Measurements from ENCODE around the gene ABHD8.

Gene ABHD8

DNA sequence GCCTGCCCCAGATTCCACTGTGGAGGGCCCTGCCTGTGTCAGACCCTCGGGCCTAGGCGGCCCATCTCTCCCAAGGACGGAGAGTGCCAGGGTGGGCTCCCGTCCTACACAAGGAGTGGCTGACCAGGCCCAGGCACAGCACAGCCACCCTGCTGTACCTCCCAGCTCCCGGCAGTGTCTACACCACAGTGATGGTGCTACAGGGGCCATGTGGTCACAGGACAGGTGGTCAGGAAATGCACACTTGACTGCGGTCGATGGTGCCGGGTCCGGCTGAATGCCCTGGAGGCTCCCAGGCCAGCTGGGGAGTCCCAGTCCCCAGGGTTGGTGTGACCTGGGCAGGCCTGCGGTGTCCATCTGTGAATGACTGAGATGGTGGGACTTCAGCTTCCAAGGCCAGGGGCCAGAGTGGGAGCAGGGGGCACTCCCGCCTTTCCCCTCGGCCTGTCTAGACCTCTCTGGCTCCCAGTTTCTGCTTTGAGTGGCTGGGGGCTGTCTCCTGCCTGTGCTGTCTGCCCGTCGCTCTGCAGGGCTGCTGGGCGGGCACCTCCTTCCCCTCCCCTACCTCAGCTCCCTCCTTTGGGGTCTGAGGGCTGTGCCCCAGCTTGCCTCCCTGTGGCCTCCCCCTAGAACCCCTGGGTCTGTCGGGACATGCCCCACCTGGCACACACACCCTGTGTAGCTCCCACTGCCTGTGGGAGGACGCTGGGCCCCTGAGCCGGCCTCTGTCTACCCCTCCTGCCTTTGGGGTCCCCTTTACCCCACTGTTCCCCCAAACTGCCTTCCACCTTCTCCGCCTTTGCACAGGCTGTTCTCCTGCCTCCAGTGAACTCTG is 18.6 kb upstream of the ABHD8 start:
- no peak for DNase-seq (ENCODE audit: low spot score)

DNA sequence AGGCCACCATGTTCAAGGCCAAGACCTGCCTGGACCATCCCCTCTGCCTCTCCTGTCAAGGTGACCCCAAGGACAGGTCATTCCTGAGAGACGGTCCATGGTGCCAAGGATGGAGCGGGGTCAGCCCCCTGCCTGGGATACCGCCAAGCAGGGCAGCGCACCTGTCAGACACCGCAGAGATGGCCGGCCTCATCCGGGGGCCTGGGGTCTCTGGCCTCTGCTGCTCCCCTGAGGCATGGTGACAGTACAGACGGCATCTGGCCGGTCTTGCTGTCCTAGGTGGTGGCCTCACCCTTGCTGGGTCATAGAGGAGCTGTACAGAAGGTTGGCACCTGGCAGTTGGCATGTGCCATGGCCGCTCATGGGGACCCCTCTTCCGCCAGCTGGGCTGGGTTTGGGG is 17.2 kb upstream of the ABHD8 start:
- DNase-seq (ENCODE audit: low spot score), result no peak

DNA sequence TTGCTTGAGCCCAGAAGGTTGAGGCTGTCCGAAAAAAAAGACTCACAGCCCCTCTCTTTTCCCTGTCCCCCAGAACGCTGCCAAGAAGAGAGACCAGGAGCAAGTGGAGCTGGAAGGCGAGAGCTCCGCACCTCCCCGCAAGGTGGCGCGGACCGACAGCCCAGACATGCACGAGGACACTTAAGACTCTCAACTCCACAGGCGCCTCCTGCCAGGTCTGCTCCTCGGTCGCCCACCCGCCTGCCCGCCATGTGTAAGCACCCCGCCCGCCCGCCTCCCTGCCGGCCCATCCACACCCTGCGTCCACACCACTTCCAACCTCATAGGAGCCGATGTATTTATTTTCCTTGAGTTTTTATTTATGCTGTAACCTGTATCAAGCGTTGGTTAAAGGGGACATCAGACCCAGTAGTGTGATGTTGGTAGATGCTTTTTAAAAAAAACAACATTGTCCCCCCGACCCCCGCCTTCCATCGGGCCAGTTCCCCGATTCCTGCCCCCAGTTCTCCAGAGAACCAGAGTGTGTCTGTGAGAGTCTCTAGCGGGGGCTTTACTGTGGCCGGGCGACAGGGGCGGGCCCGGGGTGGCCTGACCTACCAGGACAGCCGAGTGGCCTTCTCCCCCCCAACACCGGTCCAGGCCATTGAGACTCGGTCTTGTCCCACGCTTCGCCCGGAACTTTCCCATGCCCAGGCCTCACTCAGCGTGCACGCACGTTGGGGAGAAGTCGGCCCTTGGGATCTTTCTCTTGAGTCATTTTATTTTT is 16.4 kb upstream of the ABHD8 start:
- DNase-seq (ENCODE audit: low spot score), result no peak

DNA sequence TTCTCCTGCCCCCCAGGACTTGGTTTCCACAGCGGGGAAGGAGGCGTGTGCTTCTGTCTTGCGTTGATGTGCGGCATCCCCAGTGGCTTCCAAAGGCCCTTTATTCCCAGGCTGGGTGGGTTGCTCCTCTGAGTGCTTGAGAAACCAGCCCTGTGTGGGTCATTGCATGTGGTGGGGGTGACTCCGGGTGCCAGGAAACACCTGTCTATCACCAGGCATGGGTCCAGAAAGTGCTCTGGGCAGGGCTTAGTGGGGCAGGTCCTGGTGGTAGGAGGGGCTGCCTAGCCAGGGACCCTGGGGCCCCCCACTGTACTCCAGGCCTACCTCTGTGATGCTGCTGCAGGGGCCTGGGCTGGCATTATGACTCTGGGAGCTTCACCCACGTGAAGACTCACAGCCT is 15.7 kb upstream of the ABHD8 start:
- DNase-seq (ENCODE audit: low spot score), result no peak

DNA sequence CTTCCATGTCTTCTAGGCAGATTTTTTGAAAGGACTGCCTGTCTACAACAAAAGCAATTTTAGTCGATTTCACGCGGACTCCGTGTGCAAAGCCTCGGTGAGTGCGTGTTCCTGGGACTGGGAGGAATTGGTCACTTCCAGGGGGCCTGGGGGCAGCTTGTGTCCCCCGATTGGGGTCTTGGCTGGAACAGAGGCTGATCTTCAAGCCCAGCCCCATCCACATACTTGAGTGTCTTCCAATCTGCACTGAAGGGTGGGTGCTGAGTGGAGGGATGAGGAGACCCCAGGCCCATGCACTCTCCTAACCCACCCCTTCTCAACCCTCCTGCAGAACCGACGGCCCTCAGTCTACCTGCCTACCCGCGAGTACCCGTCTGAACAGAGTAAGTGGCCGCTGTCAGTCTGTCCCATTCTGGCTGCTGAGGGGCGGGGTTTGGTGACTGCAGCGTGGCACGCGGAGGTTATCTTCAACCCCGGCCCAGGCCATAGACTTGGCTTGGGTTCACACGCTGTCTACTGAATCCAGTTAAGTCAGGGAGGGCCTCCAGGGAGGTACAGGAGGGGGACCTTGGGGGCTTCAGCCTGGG is 10.9 kb upstream of the ABHD8 start:
- no peak for DNase-seq (ENCODE audit: low spot score)

DNA sequence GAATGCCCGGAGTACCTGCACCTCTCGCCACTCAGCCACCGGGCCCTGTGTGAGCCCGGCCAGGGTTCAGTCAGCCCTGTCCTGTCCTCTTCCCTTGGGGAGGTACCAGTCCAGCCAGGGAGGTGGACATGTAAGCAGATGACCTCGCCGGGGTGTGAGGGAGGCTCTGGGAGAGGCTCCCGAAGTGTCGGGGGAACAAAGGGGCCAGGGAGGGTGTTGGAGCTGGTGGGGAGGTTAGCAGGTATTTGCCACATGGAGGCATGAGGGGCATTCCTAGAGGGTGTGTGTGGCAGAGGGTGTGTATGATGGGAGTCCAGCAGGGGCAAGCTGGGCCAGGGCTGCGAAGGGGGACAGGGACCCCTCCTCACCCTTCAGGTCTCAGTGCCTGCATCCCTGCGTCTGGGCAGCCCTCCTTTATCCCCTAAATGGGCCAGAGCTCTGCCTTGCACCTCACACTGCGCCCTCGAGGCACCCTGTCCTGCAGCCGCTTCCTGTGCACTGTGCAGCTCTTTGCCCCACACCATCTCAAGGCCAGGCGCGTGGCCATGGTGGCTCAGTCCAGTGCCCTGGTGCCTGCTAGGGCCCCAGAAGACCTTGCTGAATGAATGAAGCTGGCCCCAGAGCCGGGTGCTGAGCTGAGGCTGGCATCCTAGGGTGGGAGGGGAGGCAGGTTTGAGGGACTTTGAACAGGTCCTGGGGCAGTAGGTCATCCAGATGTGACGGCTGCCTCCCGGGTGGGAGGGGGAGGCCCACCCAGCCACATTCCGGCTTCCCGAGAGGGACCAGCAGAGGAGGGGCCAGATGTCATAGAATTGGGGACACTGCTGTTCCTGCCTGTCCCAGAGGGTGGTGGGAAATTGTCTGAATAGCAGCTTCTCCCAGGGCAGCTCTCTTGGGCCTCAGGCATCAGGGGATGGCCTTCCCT is 9.2 kb upstream of the ABHD8 start:
- DNase-seq (ENCODE audit: low spot score), result no peak

DNA sequence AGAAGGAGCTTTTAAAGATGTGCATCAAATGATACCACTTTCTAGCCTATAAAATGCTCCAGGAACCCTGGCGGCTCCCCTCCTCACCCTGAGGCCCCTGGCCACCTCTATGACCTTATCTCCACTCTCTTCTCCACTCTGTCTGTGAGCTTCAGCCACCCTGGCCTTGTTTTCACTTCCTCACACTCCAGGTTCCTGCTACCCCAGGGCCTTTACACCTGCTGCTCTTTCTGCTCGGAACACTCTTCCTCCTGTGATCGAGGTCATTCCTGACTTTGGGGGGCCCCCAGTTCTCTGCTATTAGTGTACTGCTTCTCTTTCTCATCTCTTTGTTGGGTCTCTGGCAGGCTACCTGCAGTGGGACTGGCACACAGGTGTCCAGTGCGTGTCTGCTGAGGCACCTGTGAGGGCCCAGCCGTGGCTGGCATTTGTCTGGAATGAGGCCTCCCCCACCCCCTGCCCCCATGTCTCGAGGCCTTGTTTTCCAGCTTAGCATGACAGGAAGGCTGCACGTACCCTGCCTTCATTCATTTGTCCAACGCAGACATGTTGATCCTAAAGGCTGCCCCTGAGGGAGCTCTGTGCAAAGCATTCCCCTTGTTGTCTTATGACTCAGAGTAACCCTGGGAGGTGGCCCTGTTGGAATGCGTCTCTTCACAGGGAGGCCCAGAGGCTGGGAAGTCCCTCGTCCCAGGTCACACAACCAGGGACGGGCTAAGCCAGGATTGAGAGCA is 8.4 kb upstream of the ABHD8 start:
- no peak for DNase-seq (ENCODE audit: low spot score)

DNA sequence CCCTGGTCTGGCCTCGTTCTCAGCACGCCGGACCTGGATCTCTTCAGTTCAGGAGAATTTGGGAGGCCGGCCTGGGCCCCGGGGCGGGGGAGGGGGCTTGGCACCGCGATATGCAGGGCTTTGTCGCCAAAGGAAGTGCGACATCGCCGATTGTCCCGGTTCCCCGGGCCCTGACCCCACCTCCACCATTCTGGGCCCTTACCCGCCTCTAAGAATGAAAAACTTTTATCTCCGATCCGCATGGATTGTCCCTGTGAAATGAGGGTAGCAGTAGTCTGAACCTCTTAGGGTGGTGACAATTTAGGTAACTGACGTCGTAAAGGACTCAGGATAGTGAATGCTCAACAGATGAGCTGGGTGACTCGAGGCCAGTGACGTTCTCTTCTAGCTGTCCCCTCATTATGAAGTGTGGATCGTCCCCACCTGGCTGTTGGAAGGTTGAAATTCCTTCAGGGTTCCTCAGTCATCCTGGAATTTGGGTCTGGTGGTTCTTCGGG is 6.8 kb upstream of the ABHD8 start:
- no peak for DNase-seq (ENCODE audit: low spot score)

DNA sequence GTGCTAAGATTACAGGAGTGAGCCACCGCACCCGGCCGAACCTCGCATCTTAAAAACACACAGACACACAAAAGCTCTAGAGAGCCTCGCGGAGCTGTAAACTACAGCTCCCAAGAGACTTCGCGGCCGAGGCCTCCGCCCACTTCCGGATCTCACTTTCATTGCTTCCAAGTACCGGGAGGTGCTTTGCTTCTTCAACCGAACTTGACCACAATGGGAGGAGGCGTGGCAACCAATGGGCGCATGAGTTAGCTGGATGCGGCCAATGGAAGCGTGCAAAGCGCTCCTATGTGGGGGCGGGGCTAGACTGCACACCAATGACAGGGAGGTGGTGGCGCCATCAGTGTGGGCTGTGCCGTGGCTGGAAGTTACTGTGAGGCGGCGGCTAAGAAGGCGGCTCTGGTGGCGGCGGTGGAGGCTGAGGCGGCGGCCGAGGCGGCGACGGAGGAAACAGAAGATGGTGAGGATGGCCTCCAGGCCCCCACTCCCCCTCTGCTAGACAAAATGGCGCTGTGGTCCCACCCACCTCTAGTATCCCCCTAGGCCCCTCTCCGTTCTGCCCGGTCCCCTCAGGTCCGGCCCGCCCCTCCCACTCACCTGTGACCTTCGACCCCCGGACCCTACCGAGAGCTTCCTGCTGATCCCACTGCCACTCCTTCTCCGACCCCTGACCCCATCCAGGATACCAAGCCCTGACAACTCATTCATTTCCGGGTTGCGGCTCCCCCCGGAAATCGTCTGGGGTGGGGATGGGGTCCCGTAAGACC is 6.2 kb upstream of the ABHD8 start, which contains the start of gene DDA1:
Gene DDA1 (plus strand): TSS at position 366 of the 767 bp plus-strand sequence. CDS start 92 bp downstream, at position 458.
- peak; percentile 99 for DNase-seq (ENCODE audit: low spot score)

DNA sequence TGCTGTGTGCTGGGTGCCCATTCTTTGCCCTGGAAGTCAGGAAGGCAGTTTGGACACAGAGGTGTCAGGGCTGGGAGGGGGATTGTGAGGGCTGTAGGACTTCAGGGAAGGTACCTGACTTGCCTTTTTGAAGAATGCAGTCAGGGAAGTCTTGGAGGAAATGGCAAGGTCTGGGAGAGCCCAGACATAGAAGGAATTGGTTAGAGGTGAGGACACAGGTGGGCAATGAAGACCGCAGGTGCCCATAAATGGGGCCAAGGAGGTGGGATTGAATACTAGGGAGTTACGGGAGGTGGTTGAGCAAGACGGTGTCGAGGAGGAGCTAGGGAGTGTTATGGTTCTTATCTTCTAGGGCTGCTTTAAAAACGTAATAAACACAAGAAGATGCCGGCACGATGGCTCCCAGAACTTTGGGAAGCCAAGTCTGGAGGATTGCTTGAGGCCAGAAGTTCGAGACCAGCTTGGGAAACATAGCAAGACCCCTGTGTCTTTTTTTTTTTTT is 4.7 kb upstream of the ABHD8 start:
- no peak for DNase-seq (ENCODE audit: low spot score)

DNA sequence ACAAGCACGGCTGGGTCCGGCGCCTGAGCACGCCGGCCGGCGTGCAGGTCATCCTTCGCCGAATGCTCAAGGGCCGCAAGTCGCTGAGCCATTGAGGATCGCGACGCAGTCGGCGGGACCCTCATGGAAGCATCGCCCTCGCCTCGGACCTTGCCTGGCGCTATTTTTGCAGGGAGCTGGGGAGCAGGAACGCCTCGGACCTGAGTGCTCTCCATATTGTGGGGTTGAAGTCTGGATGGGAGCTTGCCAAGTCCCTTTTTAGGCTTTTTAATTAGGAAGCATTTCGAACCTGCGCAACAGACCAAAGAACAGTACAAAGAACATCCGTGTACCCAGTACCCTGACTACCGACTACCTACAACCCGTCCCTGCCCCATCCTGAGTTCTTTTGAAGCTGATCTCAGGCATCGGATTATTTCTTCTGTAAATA is 3.1 kb upstream of the ABHD8 start:
- DNase-seq (ENCODE audit: low spot score), result no peak

DNA sequence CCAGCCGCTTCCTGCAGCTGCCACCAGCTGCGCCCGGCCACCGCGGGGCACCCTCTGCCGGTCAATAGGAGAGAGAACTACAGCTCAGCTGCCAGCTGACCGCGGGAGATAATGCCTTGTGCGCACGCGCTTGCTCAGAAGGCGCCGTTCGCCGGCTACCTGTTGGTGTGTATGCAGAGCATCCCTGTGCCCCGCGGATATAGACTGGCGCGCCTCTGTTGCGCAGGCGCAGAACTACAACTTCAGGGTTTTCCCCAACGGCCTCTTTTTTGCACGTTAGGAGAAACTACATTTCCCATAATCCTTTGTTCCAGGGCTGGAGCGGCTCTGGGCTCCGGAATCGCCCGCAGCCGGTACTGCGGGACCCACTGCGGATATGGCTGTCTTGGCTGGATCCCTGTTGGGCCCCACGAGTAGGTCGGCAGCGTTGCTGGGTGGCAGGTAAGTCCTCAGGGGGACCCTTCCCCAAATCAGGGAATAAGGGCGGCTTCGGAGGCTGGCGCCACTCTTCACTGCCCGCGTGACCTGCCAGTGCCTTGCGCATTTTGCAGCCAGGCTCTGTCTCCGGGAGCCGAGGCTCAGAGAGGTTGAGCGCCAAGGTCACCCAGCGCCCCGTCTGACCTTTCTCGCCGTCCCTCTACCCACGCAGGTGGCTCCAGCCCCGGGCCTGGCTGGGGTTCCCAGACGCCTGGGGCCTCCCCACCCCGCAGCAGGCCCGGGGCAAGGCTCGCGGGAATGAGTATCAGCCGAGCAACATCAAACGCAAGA is 2.5 kb upstream of the ABHD8 start, which contains the start of gene MRPL34:
Gene MRPL34 (plus strand): TSS at position 356 of the 768 bp plus-strand sequence. CDS start 21 bp downstream, at position 377.
- peak; percentile 97 for DNase-seq (ENCODE audit: low spot score)

DNA sequence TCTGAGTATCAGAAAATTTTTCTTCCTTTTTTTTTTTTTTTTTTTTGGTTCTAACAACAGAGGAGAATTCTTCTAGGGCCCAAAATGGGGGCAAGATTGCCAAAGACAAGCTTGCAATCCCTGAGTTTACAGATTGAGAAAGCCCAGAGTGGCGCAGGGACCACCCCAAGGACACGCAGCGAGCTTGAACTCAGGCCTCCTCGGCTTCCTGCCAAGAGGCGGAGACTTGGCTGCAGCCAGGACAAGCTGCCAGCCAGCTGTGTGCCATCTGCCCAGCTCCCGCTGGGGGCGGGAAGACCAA is 1.9 kb upstream of the ABHD8 start:
- no peak for DNase-seq (ENCODE audit: low spot score)

DNA sequence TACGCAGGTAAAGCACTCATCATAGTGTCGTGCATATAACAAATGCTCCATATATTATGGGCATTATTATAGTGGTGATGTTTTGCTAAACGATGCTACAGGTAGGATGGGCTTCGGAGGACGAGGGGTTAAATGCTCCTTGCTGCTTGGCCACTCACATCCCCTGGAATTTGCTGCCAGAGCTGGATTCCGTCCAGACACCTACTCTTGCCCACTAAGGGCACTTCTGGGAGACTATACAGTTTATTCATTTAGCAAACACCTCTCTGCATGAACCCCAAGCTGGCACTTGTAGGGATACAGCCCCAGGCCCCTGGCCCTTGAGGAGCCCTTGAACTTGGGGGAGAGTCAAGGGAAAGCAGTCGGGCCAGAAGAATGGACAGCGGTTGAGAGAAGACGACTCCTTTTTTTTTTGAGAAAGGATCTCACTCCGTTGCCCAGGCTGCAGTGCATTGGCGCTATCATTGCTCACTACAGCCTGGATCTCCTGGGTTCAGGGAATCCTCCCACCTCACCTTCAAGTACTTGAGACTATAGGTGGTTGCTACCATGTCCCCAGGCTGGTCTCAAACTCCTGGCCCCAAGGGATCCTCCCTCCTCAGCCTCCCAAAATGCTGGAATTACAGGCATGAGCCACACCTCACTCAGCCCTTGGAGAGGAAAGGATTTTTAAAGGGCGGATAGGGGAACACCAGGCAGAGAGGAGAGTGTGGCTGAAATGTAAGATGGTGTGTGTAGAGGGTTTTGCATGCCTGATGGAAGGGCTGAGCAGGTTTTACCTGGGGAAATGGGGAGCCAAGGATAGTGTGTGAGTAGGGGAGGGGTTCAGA is 1.4 kb upstream of the ABHD8 start:
- no peak for DNase-seq (ENCODE audit: low spot score)

DNA sequence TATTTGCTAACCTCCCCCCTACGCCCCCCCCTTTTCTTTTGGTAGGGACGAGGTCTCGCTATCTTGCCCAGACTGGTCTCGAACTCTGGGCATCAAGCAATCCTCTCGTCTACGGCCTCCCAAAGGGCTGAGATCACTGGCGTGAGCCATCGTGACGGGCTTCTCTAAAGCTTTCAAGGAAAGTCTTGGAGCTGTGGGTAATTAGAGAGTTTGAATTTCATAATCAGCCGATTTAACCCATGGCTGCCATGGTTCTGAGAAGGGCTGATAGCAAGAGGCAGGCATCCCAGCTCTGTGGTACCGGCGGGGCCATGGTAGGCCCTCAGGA is 679 bp upstream of the ABHD8 start:
- DNase-seq (ENCODE audit: low spot score), result no peak

DNA sequence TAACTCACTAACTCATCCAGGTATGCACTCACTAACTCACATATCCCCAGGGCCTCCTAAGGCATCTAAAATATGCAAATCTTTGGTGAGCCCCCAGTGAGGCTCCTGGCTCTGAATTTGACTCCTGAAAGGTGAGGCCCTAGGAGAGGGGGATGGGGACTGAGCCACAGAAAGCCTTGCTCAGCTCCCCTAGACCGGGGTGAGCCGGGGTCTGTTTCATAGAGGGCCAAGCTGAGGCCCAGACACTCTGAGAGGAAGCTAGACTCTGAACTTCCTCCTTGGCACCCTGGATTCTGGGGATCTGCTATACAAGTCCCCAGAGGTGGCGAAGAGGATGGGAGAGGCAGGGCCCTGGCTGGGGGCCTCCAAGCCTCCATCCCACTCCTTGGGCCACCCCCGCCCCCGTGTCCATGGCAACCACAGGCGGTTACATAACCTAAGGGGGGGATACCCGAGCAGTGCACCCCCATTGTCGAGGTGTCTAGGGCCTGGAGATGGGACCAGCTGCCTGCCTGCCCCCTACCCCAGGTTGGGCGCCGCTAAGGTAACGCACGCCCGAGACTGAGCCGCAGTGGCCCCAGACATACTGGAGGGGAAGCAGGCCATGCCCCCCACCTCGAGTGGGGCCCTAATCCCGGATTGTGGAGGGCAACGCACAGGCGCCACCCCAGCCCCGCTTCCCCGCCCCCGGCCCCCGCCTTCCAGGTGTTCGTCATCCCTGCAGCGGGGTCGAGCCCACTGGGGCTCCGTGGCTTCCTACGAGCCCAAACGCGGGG is 646 bp downstream of the ABHD8 start:
- peak; percentile 53 for DNase-seq (ENCODE audit: low spot score)

DNA sequence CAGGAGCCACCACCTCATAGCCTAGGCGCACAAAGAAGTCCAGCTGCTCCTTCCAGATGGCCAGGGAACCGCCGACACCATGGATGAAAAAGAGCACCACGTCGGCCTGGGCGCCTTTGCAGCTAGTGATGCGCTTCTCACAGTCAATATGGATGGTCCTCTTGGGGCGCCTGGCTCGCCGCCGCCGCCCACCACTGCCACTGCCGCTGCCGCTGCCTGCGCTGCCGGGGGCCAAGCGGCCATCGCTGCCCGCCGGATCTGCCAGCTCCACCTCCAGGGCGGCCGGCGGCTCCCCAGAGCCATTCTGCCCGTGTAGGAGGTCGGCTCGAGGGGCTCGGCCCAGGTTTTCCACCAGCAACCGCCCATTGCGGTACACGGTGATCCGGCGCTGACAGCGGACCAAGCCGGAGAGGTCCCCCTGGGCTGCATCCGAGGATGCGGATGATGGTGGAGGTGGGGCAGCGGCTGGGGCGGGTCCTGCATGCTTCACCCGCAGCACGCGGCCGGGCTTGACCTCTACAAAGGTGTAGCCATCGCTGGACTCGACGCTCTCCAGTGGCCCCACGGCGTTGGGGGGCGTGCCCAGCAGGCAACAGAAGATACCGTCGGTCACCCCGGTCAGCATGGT is 2.1 kb downstream of the ABHD8 start:
- DNase-seq (ENCODE audit: low spot score), result no peak
